Prostate gland (tissue), 2 donors: Measurements from ENCODE around the gene ACTRT2.

Source experiments
- CTCF ChIP-seq, 4 experiments: fragments of 200-600 bp in 2 of 4; fragments of 450-650 bp in 2 of 4; sonication (generic) in 2 of 4; IDR thresholded peaks; 1 replicate in 3 of 4; 2 replicates in 1 of 4; pipeline ENCODE4 v1.5.1; 2016 to 2019; ENCODE audit warnings: antibody characterized with exemption in 4 of 4, mild to moderate bottlenecking in 2 of 4, moderate library complexity in 2 of 4
- POLR2A ChIP-seq: fragments of 450-650 bp; IDR thresholded peaks from one replicate; pipeline ENCODE4 v1.6.1; 2016; ENCODE audit warnings: antibody characterized with exemption, mild to moderate bottlenecking

GRCh38 chr1:3061981-3062615 is 40.8 kb downstream of the ACTRT2 start:
- TF ChIP-seq CTCF (IDR thresholded peaks at IDR 0.05) = no peak
- TF ChIP-seq POLR2A = no peak
